Measurements from ENCODE around the gene MALT1. TPM values are rescaled to one million over a fixed set of nuclear protein-coding genes. Genes with fewer than 3 reads are reported as not detected.

Gene MALT1
- total RNA-seq, 1 experiment from 2014 or later = 34.0 TPM

- in situ Hi-C loops (cut with HindIII; ENCODE audit: low pct_unique_long_range_greater_than_20kb, low sequenced_read_pairs) (no loop called here), intact Hi-C loops (cut with micrococcal nuclease; ENCODE audit: unreplicated experiment) (no loop called here)
- H3K4me1 ChIP-seq (ENCODE audit: control insufficient read depth, insufficient read depth, low read length) = no peaks in the 10 kb centered on the region
- ChIA-PET POLR2A (no interaction called here), CTCF (no interaction called here)
- TF ChIP-seq REST (IDR thresholded peaks at IDR 0.05; ENCODE audit: insufficient read depth in 1 of 2, low read depth in 2 of 2, low read length in 1 of 2) = no peak
- TF ChIP-seq TCF7L2 (IDR thresholded peaks at IDR 0.05; ENCODE audit: low read depth, low read length) = no peak
- no peak for TF ChIP-seq POLR2AphosphoS5 (IDR thresholded peaks at IDR 0.05; ENCODE audit: low read depth, low read length)
- TF ChIP-seq SIN3A (IDR thresholded peaks at IDR 0.05; ENCODE audit: borderline replicate concordance, insufficient read depth, low read depth, low read length) = no peak
- no peak for TF ChIP-seq CTCF (IDR thresholded peaks at IDR 0.05)
- no TSS peak for BruUV-seq (replicated peaks)
- H3K4me3 ChIP-seq (ENCODE audit: low read depth in 2 of 2, low read length in 2 of 2) = no peak overlapping the region
- H3K9me3 ChIP-seq (ENCODE audit: control insufficient read depth, insufficient read depth, low read depth, low read length) = no peaks in the 10 kb centered on the region
- ATAC-seq = no peak
- H3K27ac ChIP-seq (ENCODE audit: low read length) = no peak overlapping the region
- no peak for DNase-seq (ENCODE audit: low read depth, low spot score)
- no peaks in the 10 kb centered on the region for H3K27me3 ChIP-seq (ENCODE audit: control insufficient read depth, insufficient read depth, low read length)
- H3K36me3 ChIP-seq (ENCODE audit: control insufficient read depth, insufficient read depth, low read length) = no peaks in the 10 kb centered on the region
Measured at GRCh38 chr18:58758606-58759005, 87.3 kb downstream of the MALT1 start.

- in situ Hi-C loops (cut with HindIII; ENCODE audit: low pct_unique_long_range_greater_than_20kb, low sequenced_read_pairs) (no loop called here), intact Hi-C loops (cut with micrococcal nuclease; ENCODE audit: unreplicated experiment) (loop anchor here (5.0 kb wide), 1 partner anchor 234 kb away; no protein-coding TSS in a partner anchor)
- Histone ChIP-seq H3K27ac (ENCODE audit: low read length) (no peak overlapping the region), H3K4me3 (ENCODE audit: low read depth in 2 of 2, low read length in 2 of 2) (no peak overlapping the region), H3K9me3 (ENCODE audit: control insufficient read depth, insufficient read depth, low read depth, low read length) (no peaks in the 10 kb centered on the region), H3K27me3 (ENCODE audit: control insufficient read depth, insufficient read depth, low read length) (no peaks in the 10 kb centered on the region), H3K4me1 (ENCODE audit: control insufficient read depth, insufficient read depth, low read length) (no peaks in the 10 kb centered on the region), H3K36me3 (ENCODE audit: control insufficient read depth, insufficient read depth, low read length) (no peaks in the 10 kb centered on the region)
- ATAC-seq = no peak
- DNase-seq (ENCODE audit: low read depth, low spot score) = no peak
- TF ChIP-seq SIN3A (IDR thresholded peaks at IDR 0.05; ENCODE audit: borderline replicate concordance, insufficient read depth, low read depth, low read length) (no peak), REST (IDR thresholded peaks at IDR 0.05; ENCODE audit: insufficient read depth in 1 of 2, low read depth in 2 of 2, low read length in 1 of 2) (no peak), CTCF (IDR thresholded peaks at IDR 0.05) (no peak), TCF7L2 (IDR thresholded peaks at IDR 0.05; ENCODE audit: low read depth, low read length) (no peak)
- ChIA-PET POLR2A (no interaction called here), CTCF (no interaction called here)
- BruUV-seq (replicated peaks) = no TSS peak
Measured at GRCh38 chr18:58761241-58761969, 90.1 kb downstream of the MALT1 start.
